NCI-H526 treated with DMSO at 0.1 percent for 48 hours (cell line): ENCODE measurements around the gene NTN5.

ENCODE experiments used
- DNase-seq: peaks from one replicate; lab custom pipeline; 2025; lab: John Stamatoyannopoulos, UW

NTN5 gene

DNA sequence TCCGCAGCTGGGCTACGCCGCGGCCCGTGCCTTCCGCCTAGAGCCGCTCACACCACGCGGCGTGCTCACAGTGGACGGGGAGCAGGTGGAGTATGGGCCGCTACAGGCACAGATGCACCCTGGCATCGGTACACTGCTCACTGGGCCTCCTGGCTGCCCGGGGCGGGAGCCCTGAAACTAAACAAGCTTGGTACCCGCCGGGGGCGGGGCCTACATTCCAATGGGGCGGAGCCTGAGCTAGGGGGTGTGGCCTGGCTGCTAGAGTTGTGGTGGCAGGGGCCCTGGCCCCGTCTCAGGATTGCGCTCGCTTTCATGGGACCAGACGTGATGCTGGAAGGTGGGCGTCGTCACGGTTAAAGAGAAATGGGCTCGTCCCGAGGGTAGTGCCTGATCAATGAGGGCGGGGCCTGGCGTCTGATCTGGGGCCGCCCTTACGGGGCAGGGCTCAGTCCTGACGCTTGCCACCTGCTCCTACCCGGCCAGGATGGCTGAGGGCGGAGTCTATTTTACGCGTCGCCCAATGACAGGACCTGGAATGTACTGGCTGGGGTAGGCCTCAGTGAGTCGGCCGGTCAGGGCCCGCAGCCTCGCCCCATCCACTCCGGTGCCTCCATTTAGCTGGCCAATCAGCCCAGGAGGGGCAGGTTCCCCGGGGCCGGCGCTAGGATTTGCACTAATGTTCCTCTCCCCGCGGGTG lies 43.1 kb downstream of the NTN5 start:
- peak; percentile 13 for DNase-seq

DNA sequence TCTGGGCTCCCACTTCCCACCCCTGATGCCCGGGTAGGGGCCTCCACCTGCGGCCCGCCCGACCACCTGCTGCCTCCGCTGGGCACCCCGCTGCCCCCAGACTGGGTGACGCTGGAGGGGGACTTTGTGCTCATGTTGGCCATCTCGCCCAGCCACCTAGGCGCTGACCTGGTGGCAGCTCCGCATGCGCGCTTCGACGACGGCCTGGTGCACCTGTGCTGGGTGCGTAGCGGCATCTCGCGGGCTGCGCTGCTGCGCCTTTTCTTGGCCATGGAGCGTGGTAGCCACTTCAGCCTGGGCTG lies 43.6 kb downstream of the NTN5 start:
- no peak for DNase-seq

DNA sequence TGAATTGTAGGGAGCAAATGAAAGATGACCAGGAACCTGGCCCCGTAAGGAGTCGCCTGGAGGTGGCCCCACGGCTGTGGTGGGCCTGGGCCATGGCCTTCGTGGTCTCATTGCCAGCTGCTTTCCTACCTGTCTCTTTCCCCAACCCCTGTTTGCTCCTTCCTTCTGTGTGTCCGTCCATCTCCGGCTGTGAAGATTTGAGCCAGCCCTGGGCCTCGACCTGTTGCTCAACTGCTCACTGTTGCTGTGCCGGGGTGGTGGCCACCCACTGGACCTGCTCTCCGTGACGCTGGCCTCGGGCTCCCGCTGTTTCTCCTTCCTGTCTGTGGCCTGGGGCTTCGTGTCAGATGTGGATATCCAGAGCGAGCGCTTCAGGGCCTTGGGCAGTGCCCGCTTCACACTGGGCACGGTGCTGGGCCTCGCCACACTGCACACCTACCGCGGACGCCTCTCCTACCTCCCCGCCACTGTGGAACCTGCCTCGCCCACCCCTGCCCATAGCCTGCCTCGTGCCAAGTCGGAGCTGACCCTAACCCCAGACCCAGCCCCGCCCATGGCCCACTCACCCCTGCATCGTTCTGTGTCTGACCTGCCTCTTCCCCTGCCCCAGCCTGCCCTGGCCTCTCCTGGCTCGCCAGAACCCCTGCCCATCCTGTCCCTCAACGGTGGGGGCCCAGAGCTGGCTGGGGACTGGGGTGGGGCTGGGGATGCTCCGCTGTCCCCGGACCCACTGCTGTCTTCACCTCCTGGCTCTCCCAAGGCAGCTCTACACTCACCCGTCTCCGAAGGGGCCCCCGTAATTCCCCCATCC lies 44.1 kb downstream of the NTN5 start:
- no peak for DNase-seq

DNA sequence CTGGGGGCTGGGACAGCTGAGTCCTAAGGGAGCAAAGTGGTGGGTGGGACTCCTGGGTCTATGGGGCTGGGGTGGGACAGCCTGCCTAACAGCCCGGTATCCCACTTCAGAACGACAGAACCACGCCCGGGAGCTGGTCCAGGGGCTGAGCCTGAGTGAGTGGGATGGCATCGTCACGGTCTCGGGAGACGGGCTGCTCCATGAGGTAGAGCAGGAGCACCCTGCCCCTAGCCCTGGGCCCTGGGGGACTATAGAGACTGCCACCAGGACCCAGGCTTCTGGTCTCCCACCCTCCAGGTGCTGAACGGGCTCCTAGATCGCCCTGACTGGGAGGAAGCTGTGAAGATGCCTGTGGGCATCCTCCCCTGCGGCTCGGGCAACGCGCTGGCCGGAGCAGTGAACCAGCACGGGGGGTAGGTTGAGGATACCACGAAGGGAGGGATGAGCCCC lies 44.9 kb downstream of the NTN5 start:
- no peak for DNase-seq

- DNase-seq, result no peak
These were observed 45.5 kb downstream of the NTN5 start for GRCh38 chr19:48627201-48627864.

DNA sequence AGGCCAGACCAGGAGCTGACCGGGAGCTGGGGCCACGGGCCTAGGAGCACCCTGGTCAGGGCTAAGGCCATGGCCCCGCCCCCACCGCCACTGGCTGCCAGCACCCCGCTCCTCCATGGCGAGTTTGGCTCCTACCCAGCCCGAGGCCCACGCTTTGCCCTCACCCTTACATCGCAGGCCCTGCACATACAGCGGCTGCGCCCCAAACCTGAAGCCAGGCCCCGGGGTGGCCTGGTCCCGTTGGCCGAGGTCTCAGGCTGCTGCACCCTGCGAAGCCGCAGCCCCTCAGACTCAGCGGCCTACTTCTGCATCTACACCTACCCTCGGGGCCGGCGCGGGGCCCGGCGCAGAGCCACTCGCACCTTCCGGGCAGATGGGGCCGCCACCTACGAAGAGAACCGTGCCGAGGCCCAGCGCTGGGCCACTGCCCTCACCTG lies 46.9 kb downstream of the NTN5 start:
- DNase-seq, result no peak

GRCh38 chr19:48624791-48625723 lies 47.8 kb downstream of the NTN5 start:
- no peak for DNase-seq

DNA sequence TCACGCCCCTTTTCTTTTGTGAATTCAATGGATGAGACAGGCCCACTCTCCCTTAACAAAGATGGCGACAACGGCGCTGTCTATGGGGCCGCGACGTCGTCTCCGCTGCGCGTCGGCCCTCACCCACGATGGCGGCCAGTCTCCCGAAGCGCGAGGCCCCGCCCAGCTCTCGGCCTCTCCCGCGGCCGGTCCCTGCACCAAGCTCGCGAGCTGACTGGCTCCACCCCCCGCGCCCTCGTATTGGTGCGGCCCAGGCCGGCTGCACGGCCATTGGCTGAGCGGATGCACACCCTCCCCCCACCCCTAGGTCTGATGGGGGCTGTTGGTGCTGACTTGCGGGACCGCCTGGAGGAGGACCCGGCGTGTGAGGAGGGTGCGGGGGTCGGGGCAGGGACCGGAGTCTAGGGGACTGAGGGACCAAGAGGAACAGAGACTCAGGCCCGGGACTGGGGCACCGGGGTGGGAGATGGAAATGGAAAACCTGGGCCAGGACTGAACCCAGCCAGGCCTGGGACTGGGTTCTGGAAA lies 48.7 kb downstream of the NTN5 start:
- peak; percentile 92 for DNase-seq

GRCh38 chr19:48623556-48624066 lies 49.2 kb downstream of the NTN5 start:
- no peak for DNase-seq

DNA sequence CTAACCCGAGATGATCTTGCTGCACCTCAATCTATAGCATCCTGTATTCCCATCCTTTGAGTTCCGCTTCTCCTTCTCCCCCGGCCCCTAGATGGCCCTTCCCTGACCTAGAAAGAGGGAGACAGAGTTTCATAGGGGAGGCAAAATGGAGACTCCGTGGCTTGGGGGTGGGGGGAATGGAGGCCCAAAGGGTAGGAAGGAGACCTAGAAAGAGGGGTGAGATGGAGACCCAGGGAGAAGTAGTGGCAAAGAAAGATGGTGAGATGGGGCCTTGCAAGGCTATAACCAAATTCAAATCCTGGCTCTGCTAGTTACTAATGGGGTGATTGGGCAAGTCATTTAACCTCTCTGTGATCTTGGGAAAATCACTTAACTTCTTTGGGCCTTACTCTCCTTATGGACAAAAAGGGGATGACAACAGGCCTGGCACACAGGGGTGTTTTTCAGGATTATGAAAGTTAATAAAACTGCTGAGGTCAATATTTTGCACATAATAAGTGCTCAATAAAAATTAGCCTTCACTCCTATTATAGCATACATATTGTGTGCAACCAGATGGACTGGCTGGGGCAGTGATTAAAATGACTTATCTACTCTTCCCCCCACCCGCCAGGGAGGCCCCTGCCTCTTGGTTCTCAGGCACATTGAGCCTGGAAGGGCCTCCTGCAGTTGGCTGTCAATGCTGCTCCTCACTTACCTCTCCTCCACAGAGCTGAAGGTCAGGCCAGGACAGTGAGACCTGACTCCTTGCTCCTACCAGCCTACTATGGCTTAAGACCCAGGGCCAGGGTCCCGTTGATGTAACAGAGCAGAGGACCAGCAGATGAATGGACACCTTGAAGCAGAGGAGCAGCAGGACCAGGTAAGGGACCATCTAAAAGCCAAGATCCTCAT lies 52.9 kb downstream of the NTN5 start:
- DNase-seq, result no peak

GRCh38 chr19:48618916-48619691 lies 53.7 kb downstream of the NTN5 start, which contains the start of the genes RPL18 and SPHK2:
Gene RPL18, minus strand, starts transcription at chr19:48619178. Its CDS starts 35 bp downstream, at chr19:48619143.
Gene SPHK2, plus strand, starts transcription at chr19:48619506. Its CDS starts 1,009 bp downstream, at chr19:48620515.
- DNase-seq, result peak; percentile 99

DNA sequence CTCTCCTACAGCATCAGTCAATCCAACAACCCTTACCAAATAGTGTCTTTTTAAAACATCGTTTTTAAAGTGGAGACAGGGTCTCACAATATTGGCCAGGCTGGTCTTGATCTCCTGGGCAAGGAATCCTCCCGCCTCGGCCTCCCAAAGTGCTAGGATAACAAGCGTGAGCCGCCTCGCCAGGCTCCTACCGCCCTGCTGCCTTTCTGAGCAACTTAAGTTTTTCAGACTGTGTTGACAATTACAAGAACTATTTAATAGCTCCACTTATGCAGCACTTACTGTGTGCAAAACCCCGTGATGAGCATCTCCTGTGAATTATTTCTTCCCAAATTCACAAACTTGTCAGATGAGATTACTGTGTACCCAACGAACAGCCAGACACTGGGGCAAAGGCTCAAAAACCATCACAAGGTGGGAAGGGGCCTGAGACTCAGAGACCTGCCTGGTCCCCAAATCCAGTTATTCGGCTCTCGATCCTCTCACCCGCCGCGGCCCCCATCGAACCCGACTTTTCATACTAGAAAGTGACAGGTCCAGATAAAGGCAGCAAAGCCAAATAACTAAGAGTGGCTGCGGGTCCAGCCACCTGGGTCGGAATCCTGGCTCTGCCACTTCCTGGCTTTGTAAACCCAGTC lies 54.4 kb downstream of the NTN5 start:
- no peak for DNase-seq

DNA sequence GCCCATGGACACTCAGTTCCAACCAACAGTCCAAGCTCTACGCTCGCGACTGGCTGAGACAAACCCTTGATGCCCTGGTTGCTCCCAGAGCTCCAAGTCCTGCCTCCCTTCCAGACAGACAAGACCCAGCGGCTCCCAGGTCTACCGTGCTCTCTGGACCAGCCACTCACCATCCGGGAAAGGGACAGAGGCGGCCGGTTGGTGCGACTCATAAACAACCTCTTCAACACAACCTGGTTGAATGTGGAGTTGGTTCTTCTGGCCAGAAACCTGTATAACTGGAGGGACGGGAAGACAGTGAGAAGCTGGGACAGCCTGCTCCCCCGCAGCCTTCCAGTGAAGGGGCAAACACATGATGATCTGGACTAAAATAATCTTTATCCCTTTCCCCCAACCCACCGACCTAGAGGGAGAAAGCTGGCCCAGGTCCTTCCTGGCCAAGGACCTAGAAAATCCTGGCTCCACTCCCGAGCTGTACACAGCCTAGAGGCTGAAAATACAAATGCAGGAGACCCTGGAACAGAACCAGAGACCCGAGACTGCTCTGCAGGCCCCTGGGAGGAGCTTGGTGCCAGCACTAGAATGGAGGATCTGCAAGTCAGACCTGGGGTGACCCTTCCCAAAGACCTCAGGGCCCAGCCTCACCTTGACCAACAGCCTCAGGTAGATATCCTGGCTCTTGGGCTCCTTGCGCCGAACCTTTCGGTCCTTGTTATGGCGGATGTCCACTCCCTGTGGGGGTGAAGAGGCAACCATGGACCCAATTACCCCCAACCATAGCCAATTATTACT lies 55.5 kb downstream of the NTN5 start:
- no peak for DNase-seq

DNA sequence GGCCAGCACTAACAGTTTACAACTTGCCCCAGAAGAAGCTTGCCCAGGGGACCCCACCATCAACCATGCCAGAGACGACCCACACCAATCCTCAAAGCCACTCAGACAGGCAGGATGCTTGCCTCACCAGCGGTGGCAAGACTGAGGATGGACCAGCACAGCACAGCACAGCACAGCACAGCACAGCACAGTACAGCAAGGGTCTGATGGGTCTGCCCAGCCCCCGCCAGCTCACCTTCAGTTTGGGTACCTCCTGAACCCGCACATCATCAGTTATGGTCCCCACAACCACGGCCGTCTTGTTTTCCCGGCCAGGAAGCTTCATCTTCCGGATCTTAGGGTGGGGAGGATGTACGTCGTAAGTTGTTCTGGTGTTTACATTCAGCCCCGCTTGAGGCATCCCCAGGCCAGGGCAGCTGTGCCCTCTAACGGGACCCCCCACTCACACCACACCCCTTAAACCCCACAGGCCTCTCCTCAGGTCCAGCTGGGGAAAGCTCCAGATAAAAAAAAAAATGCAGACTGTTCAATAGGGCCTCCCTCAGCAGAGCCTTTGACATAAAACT lies 56.2 kb downstream of the NTN5 start:
- no peak for DNase-seq

GRCh38 chr19:48616041-48616436 lies 56.8 kb downstream of the NTN5 start:
- no peak for DNase-seq

DNA sequence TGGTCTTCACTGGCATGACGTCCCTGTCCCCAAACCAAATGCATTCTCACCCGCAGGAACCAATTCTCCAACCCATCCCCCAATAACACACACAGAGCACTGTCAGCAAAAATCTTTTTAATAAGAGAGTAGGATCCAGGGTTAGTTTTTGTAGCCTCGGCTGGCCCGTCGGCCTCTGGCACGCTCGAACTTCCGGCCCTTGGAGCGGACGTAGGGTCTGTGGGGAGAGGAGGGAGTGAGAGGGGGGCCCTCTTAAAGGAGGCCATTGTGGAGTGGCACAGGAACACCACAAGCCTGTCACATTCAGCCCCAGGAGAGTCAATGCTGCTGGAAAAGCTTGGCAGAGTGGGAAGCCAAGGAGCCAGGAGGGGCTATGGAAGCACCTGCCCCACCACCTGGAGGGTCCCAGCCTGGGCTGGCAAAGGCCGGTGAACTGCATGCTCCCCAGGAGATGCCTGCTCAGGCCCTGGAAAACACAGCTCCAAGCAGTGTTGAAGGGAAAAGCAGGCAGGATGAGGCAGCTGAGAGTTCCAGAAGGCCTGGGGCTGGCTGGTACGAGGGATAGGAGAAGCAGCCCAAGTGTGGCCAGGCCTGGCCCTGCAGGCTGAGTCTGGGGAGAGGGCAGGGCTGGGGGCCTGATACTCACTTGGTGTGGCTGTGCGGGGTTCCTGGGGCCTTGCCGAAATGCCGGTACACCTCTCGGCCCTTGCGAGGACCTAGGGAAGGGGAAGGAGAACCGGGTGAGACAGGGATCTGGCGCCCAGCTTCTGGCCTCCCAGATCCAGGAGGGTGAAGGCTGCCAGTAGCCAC lies 57.4 kb downstream of the NTN5 start:
- DNase-seq, result no peak
